H1 (cell line): Measurements from ENCODE around the gene PCDH9. TPM values are rescaled to one million over a fixed set of nuclear protein-coding genes. Genes with fewer than 3 reads are reported as not detected.
A peak's percentile ranks its signal among the peaks of the same experiment; 100 is the strongest.

Source experiments
- CTCF ChIA-PET: fragments of 300-600 bp; sonication (Branson Sonifier 250); formaldehyde crosslinking; loops from one replicate; lab custom pipeline; 2021; ENCODE audit not compliant: partially characterized antibody; lab: Charles Lee
- POLR2A ChIA-PET: fragments of 300-600 bp; sonication (Branson Sonifier 250); formaldehyde crosslinking; loops from one replicate; lab custom pipeline; 2021; ENCODE audit warnings: inconsistent platforms; ENCODE audit not compliant: partially characterized antibody; lab: Charles Lee
- DNase-seq, 2 experiments: peaks; one replicate each; pipeline versions ENCODE4 v3.0.0 to v3.0.0-alpha.2; 2010 to 2022; ENCODE audit warnings: low spot score in 2 of 2, low read depth in 1 of 2, mixed read lengths in 1 of 2
- FAIRE-seq: peaks from 2 replicates; lab custom pipeline; 2011; peaks lifted over from hg19 to GRCh38; lab: Jason Lieb, UNC
- H2AFZ ChIP-seq: 2 replicates; pipeline ENCODE4 v1.8.1; 2012; ENCODE audit warnings: low read length, inconsistent platforms
- H2AK5ac ChIP-seq: 2 replicates; pipeline ENCODE4 v1.6.1; 2013; ENCODE audit warnings: low read depth, low read length
- H2BK120ac ChIP-seq: replicated peaks from 2 replicates; pipeline ENCODE3; 2013; ENCODE audit warnings: low read depth, low read length, inconsistent platforms
- H2BK12ac ChIP-seq: 2 replicates; pipeline ENCODE4 v1.6.1; 2013; ENCODE audit warnings: low read depth, low read length
- H2BK15ac ChIP-seq: 2 replicates; pipeline ENCODE4 v1.6.1; 2013; ENCODE audit warnings: low read length
- H2BK20ac ChIP-seq: 2 replicates; pipeline ENCODE4 v1.6.1; 2013; ENCODE audit warnings: low read length
- H2BK5ac ChIP-seq: 2 replicates; pipeline ENCODE4 v1.6.1; 2013; ENCODE audit warnings: low read depth, low read length
- H3K14ac ChIP-seq: 2 replicates; pipeline ENCODE4 v1.6.1; 2013; ENCODE audit warnings: inconsistent platforms; ENCODE audit not compliant: insufficient read length
- H3K18ac ChIP-seq: 2 replicates; pipeline ENCODE4 v1.6.1; 2013; ENCODE audit warnings: low read length; ENCODE audit errors: extremely low read depth
- H3K23ac ChIP-seq: 2 replicates; pipeline ENCODE4 v1.6.1; 2013; ENCODE audit warnings: inconsistent platforms; ENCODE audit not compliant: insufficient read length
- H3K23me2 ChIP-seq: 2 replicates; pipeline ENCODE4 v1.6.1; 2013; ENCODE audit warnings: low read depth, low read length
- H3K27ac ChIP-seq: 2 replicates; pipeline ENCODE4 v1.6.1; 2011; ENCODE audit warnings: low read depth, low read length, inconsistent platforms
- H3K27me3 ChIP-seq, 4 experiments: replicated peaks in 1 of 4; 1 replicate in 1 of 4; 2 replicates in 3 of 4; pipeline versions ENCODE4 v1.6.1 to v1.8.1; 2011 to 2013; ENCODE audit warnings: low read length in 3 of 4, mild to moderate bottlenecking in 3 of 4, inconsistent platforms in 2 of 4, mixed read lengths in 2 of 4, moderate library complexity in 1 of 4; ENCODE audit not compliant: control insufficient read depth in 3 of 4, insufficient read depth in 3 of 4; ENCODE audit errors: extremely low read depth in 1 of 4
- H3K36me3 ChIP-seq, 4 experiments: 2 replicates each; pipeline versions ENCODE4 v1.6.1 to v1.8.1; 2011 to 2013; ENCODE audit warnings: mild to moderate bottlenecking in 4 of 4, low read length in 3 of 4, moderate library complexity in 2 of 4, control low read depth in 1 of 4, inconsistent platforms in 1 of 4; ENCODE audit not compliant: insufficient read depth in 4 of 4, control insufficient read depth in 2 of 4
- H3K4ac ChIP-seq: replicated peaks from 2 replicates; pipeline ENCODE3; 2013; ENCODE audit warnings: low read length, low read depth, mixed read lengths, inconsistent platforms; ENCODE audit not compliant: insufficient read length
- H3K4me1 ChIP-seq, 4 experiments: replicated peaks in 1 of 4; 1 replicate in 1 of 4; 2 replicates in 3 of 4; pipeline versions ENCODE4 v1.6.1 to v1.8.1; 2011 to 2013; ENCODE audit warnings: low read length in 3 of 4, inconsistent platforms in 2 of 4, mixed read lengths in 1 of 4; ENCODE audit not compliant: insufficient read depth in 4 of 4, control insufficient read depth in 3 of 4
- H3K4me2 ChIP-seq, 2 experiments: 2 replicates each; pipeline versions ENCODE4 v1.6.1 to v1.8.1; 2011 to 2013; ENCODE audit warnings: low read depth in 2 of 2, low read length in 2 of 2, control low read depth in 1 of 2, inconsistent platforms in 1 of 2, mild to moderate bottlenecking in 1 of 2; ENCODE audit not compliant: insufficient read depth in 1 of 2
- H3K4me3 ChIP-seq, 4 experiments: fragments of 200-600, 300-600 bp in 1 of 4; sonication (generic), shearing (Covaris generic), sonication (Bioruptor Twin) in 1 of 4; 2 replicates each; pipeline versions ENCODE4 v1.5.1 to v1.8.1; 2011 to 2016; ENCODE audit warnings: low read length in 4 of 4, low read depth in 3 of 4, control low read depth in 2 of 4, inconsistent platforms in 2 of 4, mild to moderate bottlenecking in 2 of 4, mixed read lengths in 1 of 4, moderate library complexity in 1 of 4; ENCODE audit not compliant: insufficient read depth in 2 of 4; ENCODE audit errors: extremely low read depth in 1 of 4
- H3K56ac ChIP-seq: replicated peaks from 2 replicates; pipeline ENCODE3; 2013; ENCODE audit warnings: low read depth, mild to moderate bottlenecking, mixed read lengths, low read length, inconsistent platforms; ENCODE audit not compliant: insufficient read length
- H3K79me1 ChIP-seq: 2 replicates; pipeline ENCODE4 v1.6.1; 2013; ENCODE audit warnings: low read depth, low read length, control low read depth
- H3K79me2 ChIP-seq, 2 experiments: 2 replicates each; pipeline versions ENCODE4 v1.6.1 to v1.8.1; 2012 to 2013; ENCODE audit warnings: low read length in 2 of 2, mild to moderate bottlenecking in 2 of 2, inconsistent platforms in 1 of 2; ENCODE audit not compliant: insufficient read depth in 2 of 2, control insufficient read depth in 1 of 2
- H3K9ac ChIP-seq, 4 experiments: replicated peaks in 1 of 4; 1 replicate in 1 of 4; 2 replicates in 3 of 4; pipeline versions ENCODE4 v1.6.1 to v1.8.1; 2011 to 2013; ENCODE audit warnings: low read depth in 3 of 4, low read length in 3 of 4, control low read depth in 2 of 4, mild to moderate bottlenecking in 2 of 4, moderate library complexity in 2 of 4, inconsistent platforms in 1 of 4; ENCODE audit errors: extremely low read depth in 1 of 4
- H3K9me3 ChIP-seq, 2 experiments: 2 replicates each; pipeline versions ENCODE4 v1.6.1 to v1.8.1; 2012 to 2013; ENCODE audit warnings: mild to moderate bottlenecking in 2 of 2, moderate library complexity in 2 of 2, control low read depth in 1 of 2, inconsistent platforms in 1 of 2, low read depth in 1 of 2, low read length in 1 of 2, mixed read lengths in 1 of 2; ENCODE audit not compliant: insufficient read depth in 2 of 2
- H4K20me1 ChIP-seq, 2 experiments: replicated peaks in 1 of 2; 2 replicates each; pipeline versions ENCODE3 to v1.8.1; 2011 to 2013; ENCODE audit warnings: inconsistent platforms in 2 of 2, low read length in 2 of 2, mild to moderate bottlenecking in 1 of 2; ENCODE audit not compliant: insufficient read depth in 2 of 2, control insufficient read depth in 1 of 2
- H4K5ac ChIP-seq: 2 replicates; pipeline ENCODE4 v1.6.1; 2013; ENCODE audit warnings: low read length, low read depth, mixed read lengths, inconsistent platforms; ENCODE audit not compliant: insufficient read length
- H4K8ac ChIP-seq: 2 replicates; pipeline ENCODE4 v1.8.0; 2013; ENCODE audit warnings: mild to moderate bottlenecking, moderate library complexity, low read length, inconsistent platforms; ENCODE audit not compliant: insufficient read depth; ENCODE audit errors: extremely low read depth
- H4K91ac ChIP-seq: replicated peaks from 2 replicates; pipeline ENCODE3; 2013; ENCODE audit warnings: low read length, mixed read lengths, inconsistent platforms; ENCODE audit not compliant: insufficient read length
- EP300 ChIP-seq, 2 experiments: IDR thresholded peaks; 1 replicate in 1 of 2; 2 replicates in 1 of 2; pipeline ENCODE4 v1.6.1; 2011 to 2012; ENCODE audit warnings: low read depth in 2 of 2, low read length in 2 of 2, mild to moderate bottlenecking in 2 of 2, borderline replicate concordance in 1 of 2, inconsistent platforms in 1 of 2, moderate library complexity in 1 of 2
- NRF1 ChIP-seq: IDR thresholded peaks from 2 replicates; pipeline ENCODE4 v1.6.1; 2011; ENCODE audit warnings: mild to moderate bottlenecking, low read depth, low read length, improper control_type of control experiment
- POLR2AphosphoS5 ChIP-seq: IDR thresholded peaks from 2 replicates; pipeline ENCODE4 v1.6.1; 2011; ENCODE audit warnings: low read depth, low read length
- POU5F1 ChIP-seq: IDR thresholded peaks from 2 replicates; pipeline ENCODE4 v1.6.1; 2011; ENCODE audit warnings: low read depth, mild to moderate bottlenecking, low read length, moderate library complexity
- SIX5 ChIP-seq: IDR thresholded peaks from 2 replicates; pipeline ENCODE4 v1.6.1; 2011; ENCODE audit warnings: mild to moderate bottlenecking, low read depth, low read length
- SP1 ChIP-seq: IDR thresholded peaks from 2 replicates; pipeline ENCODE4 v1.6.1; 2011; ENCODE audit warnings: low read depth, low read length
- SRF ChIP-seq: IDR thresholded peaks from 2 replicates; pipeline ENCODE4 v1.6.1; 2011; ENCODE audit warnings: mild to moderate bottlenecking, low read depth, low read length, moderate library complexity
- TEAD4 ChIP-seq: IDR thresholded peaks from 2 replicates; pipeline ENCODE4 v1.6.1; 2012; ENCODE audit warnings: low read depth, low read length, inconsistent platforms, mixed read lengths
- WGBS, 2 experiments: shearing (Covaris generic) in 1 of 2; methylation state at CpG; one replicate each; pipeline versions ENCODE4 v1.1.6 to v1.1.7; 2013 to 2015; ENCODE audit warnings: low lambda C conversion rate in 2 of 2, mixed read lengths in 2 of 2, inconsistent platforms in 1 of 2, low coverage in 1 of 2, missing lambda C conversion rate in 1 of 2; ENCODE audit not compliant: insufficient replicate concordance in 2 of 2, insufficient coverage in 1 of 2, insufficient read length in 1 of 2; ENCODE audit errors: extremely low coverage in 1 of 2, missing lambda C conversion rate in 1 of 2; 5-methylcytosine and 5-hydroxymethylcytosine counted together
- polyA plus RNA-seq, 7 experiments: library from polyadenylated mRNA; depleted of rRNA in 3 of 7; stranded (reverse) in 5 of 7; unstranded in 2 of 7; fragments of >200 nt in 5 of 7; fragments of 200-250 nt in 2 of 7; gene quantifications; 1 replicate in 5 of 7; 2 replicates in 1 of 7; 4 replicates in 1 of 7; pipeline versions ENCODE4 v1.2.1 to v1.2.3, GENCODE V29; 2011 to 2013; ENCODE audit warnings: missing spikeins in 2 of 7, mixed read lengths in 2 of 7
- total RNA-seq: library from RNA; stranded (reverse); fragmentation: NEBNext Ultra II Directional; extraction: Animal tissue kit (Norgen Biotek cat#: 25700); gene quantifications from 2 replicates; pipeline ENCODE4 v1.2.1, GENCODE V29; 2021
- TF ChIP-seq, protein P1 (sequence below): IDR thresholded peaks from 2 replicates; pipeline ENCODE4 v1.6.1; 2011; ENCODE audit warnings: low read depth, mild to moderate bottlenecking, low read length; ENCODE audit not compliant: insufficient read depth

Gene PCDH9
- total and polyA plus RNA-seq, 2 of the 8 experiments (the other 6 are each of a cell fraction or from before 2014, with no cell fraction given): 0.12 to 0.60 TPM

- Histone ChIP-seq H3K18ac (no peak overlapping the region), H2AK5ac (no peak overlapping the region), H3K4ac (no peak overlapping the region), H4K8ac (no peak overlapping the region), H3K23ac (no peak overlapping the region), H3K14ac (no peak overlapping the region), H2BK120ac (no peak overlapping the region), H3K9ac (no peak overlapping the region), H3K36me3 (no peaks in the 10 kb centered on the region), H2BK12ac (no peak overlapping the region), H3K4me2 (no peak overlapping the region), H3K4me3 (no peak overlapping the region), H3K9me3 (no peaks in the 10 kb centered on the region), H3K4me1 (no peaks in the 10 kb centered on the region; a peak in 1 of 7 replicates), H4K91ac (no peak overlapping the region), H3K56ac (no peak overlapping the region), H2BK20ac (no peak overlapping the region), H3K27me3 (no peaks in the 10 kb centered on the region), H2BK5ac (no peak overlapping the region), H3K79me1 (no peaks in the 10 kb centered on the region), H2BK15ac (no peak overlapping the region), H3K79me2 (no peaks in the 10 kb centered on the region), H3K27ac (no peak overlapping the region), H4K20me1 (no peaks in the 10 kb centered on the region), H4K5ac (no peak overlapping the region), H2AFZ (0 out of 2 replicates have a peak overlapping the region, but pooled peaks have one; percentile 41), H3K23me2 (no peaks in the 10 kb centered on the region)
- no peak for TF ChIP-seq NRF1
- no peak for TF ChIP-seq POU5F1
- TF ChIP-seq, protein P1, sequence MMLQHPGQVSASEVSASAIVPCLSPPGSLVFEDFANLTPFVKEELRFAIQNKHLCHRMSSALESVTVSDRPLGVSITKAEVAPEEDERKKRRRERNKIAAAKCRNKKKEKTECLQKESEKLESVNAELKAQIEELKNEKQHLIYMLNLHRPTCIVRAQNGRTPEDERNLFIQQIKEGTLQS: no peak
- TF ChIP-seq POLR2AphosphoS5: no peak
- TF ChIP-seq TEAD4: no peak
- no peak for TF ChIP-seq SIX5
- no peak for TF ChIP-seq EP300 (IDR thresholded peaks at IDR 0.05; ENCODE audit: borderline replicate concordance in 1 of 2, low read depth in 2 of 2, low read length in 2 of 2)
- TF ChIP-seq SP1: no peak
- no peak for TF ChIP-seq SRF
- DNase-seq (no peak), FAIRE-seq (no peak)
- ChIA-PET POLR2A (no interaction called here), CTCF (no interaction called here)
- WGBS, 2 experiments: 84% methylated on average over 1 of the region's 1 CpG; no CpG with 5 or more reads in 1 of the 2 experiments
Measured at GRCh38 chr13:67033170-67033569, 197.0 kb downstream of the PCDH9 start.
